Endodermal cell (in vitro differentiated cells): ENCODE data around the gene STBD1. TPM values are rescaled to one million over a fixed set of nuclear protein-coding genes. Genes with fewer than 3 reads are reported as not detected.

Experiments
- DNase-seq: peaks from one replicate; pipeline ENCODE4 v3.0.0-alpha.2; 2017
- H3K27ac ChIP-seq: 2 replicates; pipeline ENCODE4 v1.5.1; 2013; ENCODE audit warnings: mild to moderate bottlenecking, low read depth, low read length, moderate library complexity
- H3K27me3 ChIP-seq: 2 replicates; pipeline ENCODE4 v1.6.1; 2013; ENCODE audit warnings: mild to moderate bottlenecking, low read length, moderate library complexity; ENCODE audit not compliant: insufficient read depth, control insufficient read depth, poor library complexity, severe bottlenecking
- H3K36me3 ChIP-seq: 2 replicates; pipeline ENCODE4 v1.7.0; 2013; ENCODE audit warnings: mild to moderate bottlenecking, low read length, moderate library complexity; ENCODE audit not compliant: control insufficient read depth, insufficient read depth
- H3K4me1 ChIP-seq: one replicate; pipeline ENCODE4 v1.7.0; 2013; ENCODE audit warnings: low read length; ENCODE audit not compliant: control insufficient read depth, insufficient read depth
- H3K4me3 ChIP-seq: 2 replicates; pipeline ENCODE4 v1.5.1; 2013; ENCODE audit warnings: mild to moderate bottlenecking, low read length, moderate library complexity
- H3K9ac ChIP-seq: 2 replicates; pipeline ENCODE4 v1.6.1; 2013; ENCODE audit warnings: mild to moderate bottlenecking, low read length, moderate library complexity; ENCODE audit not compliant: poor library complexity, severe bottlenecking; ENCODE audit errors: extremely low read depth
- H3K9me3 ChIP-seq: 2 replicates; pipeline ENCODE4 v1.6.1; 2013; ENCODE audit warnings: mild to moderate bottlenecking, low read length, moderate library complexity; ENCODE audit not compliant: control insufficient read depth
- H3K27ac Mint-ChIP-seq: 2 replicates; pipeline ENCODE4 v1.8.0; 2020; ENCODE audit warnings: mixed read lengths
- H3K27me3 Mint-ChIP-seq: 2 replicates; pipeline ENCODE4 v1.8.0; 2021; ENCODE audit warnings: mild to moderate bottlenecking, mixed read lengths; ENCODE audit not compliant: insufficient read depth
- H3K36me3 Mint-ChIP-seq: 2 replicates; pipeline ENCODE4 v1.8.0; 2020; ENCODE audit warnings: low read depth, mixed read lengths
- H3K4me1 Mint-ChIP-seq: 2 replicates; pipeline ENCODE4 v1.8.0; 2020; ENCODE audit warnings: mixed read lengths
- H3K4me3 Mint-ChIP-seq: 2 replicates; pipeline ENCODE4 v1.8.0; 2020; ENCODE audit warnings: mild to moderate bottlenecking, moderate library complexity, mixed read lengths
- H3K9me3 Mint-ChIP-seq: 2 replicates; pipeline ENCODE4 v1.8.0; 2020; ENCODE audit warnings: mild to moderate bottlenecking, mixed read lengths
- WGBS, 2 experiments: methylation state at CpG; one replicate each; pipeline versions ENCODE4 v1.1.5 to v1.1.7; 2013; ENCODE audit warnings: missing lambda C conversion rate in 2 of 2, mixed read lengths in 1 of 2; ENCODE audit not compliant: insufficient coverage in 1 of 2, insufficient read length in 1 of 2; 5-methylcytosine and 5-hydroxymethylcytosine counted together
- total RNA-seq, 2 donors: library from RNA; stranded (reverse); fragmentation: NEBNext Ultra II Directional in 1 of 2; extraction: Animal tissue kit (Norgen Biotek cat#: 25700) in 1 of 2; gene quantifications; 2 replicates in 1 of 2; 3 replicates in 1 of 2; pipeline ENCODE4 v1.2.1, GENCODE V29; 2021
- TF ChIP-seq, protein P1 (sequence below): fragments of 200-600 bp; sonication (generic); conservative IDR thresholded peaks from 2 replicates; pipeline ENCODE4 v1.5.0; 2021; ENCODE audit warnings: antibody characterized with exemption, mild to moderate bottlenecking

The STBD1 gene
- total RNA-seq, 2 donors from 2014 or later: 0.31 to 1.3 TPM

DNA sequence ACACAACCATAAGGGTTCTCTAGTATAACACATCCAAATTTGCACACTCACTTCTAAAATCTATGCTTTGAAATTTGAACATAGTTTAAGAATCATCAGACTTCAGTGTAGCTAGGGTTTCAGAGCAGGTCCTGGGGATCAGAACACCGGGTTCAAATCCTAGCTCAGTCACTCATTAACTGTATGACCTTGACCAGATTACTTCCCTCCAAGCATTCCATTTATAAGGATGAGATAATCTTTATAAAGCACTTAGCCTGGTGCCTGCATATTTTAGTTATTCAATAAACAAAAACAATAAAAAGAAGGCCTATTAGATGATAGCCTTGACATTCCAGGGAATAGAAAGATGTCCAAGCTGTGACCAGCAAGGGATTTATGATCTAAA is 4.8 kb upstream of the STBD1 start:
- peaks cover 11% of the 10 kb centered on the region for H3K9me3 Mint-ChIP-seq
- no peak overlapping the region for H3K27ac Mint-ChIP-seq
- no peak overlapping the region for H3K27ac ChIP-seq

DNA sequence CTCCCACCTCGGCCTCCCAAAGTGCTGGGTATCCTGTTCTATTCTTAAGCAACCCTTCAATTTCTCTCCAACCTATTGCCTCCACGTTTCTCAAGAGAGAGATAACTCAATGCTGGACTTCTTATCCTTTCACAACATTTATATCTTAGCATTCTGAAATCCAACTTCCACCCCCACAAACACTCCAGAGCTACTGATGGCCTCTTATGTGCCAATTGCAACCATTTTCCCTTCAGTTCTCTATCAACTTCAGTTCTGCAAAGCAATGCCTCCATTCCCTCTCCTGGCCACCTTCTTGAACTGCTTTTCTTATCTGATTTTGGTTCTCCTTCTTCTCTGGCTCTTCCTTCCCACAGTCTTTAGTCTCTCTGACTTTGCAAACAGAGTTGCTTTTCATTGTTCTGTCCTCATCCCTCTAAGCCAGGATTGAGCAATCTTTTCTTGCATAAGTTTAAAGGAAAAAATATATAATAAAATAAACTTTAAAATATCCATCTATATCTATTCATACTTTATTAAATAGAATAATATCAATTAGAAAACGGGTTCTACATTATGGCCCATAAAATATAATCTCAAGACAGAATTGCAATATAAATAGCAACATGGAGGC is 3.6 kb upstream of the STBD1 start:
- Histone ChIP-seq H3K27ac (no peak overlapping the region), H3K4me1 (no peaks in the 10 kb centered on the region), H3K9ac (no peak overlapping the region), H3K9me3 (peaks cover 5% of the 10 kb centered on the region), H3K36me3 (no peaks in the 10 kb centered on the region), H3K27me3 (peaks cover 34% of the 10 kb centered on the region), H3K4me3 (no peak overlapping the region)
- Mint-ChIP-seq H3K4me1 (no peaks in the 10 kb centered on the region), H3K27me3 (peaks cover 35% of the 10 kb centered on the region), H3K4me3 (no peak overlapping the region), H3K9me3 (peaks cover 4% of the 10 kb centered on the region), H3K27ac (no peak overlapping the region), H3K36me3 (no peaks in the 10 kb centered on the region)
- TF ChIP-seq, protein P1, sequence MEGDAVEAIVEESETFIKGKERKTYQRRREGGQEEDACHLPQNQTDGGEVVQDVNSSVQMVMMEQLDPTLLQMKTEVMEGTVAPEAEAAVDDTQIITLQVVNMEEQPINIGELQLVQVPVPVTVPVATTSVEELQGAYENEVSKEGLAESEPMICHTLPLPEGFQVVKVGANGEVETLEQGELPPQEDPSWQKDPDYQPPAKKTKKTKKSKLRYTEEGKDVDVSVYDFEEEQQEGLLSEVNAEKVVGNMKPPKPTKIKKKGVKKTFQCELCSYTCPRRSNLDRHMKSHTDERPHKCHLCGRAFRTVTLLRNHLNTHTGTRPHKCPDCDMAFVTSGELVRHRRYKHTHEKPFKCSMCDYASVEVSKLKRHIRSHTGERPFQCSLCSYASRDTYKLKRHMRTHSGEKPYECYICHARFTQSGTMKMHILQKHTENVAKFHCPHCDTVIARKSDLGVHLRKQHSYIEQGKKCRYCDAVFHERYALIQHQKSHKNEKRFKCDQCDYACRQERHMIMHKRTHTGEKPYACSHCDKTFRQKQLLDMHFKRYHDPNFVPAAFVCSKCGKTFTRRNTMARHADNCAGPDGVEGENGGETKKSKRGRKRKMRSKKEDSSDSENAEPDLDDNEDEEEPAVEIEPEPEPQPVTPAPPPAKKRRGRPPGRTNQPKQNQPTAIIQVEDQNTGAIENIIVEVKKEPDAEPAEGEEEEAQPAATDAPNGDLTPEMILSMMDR: peak; percentile 19
- no peak for DNase-seq
- 79 to 81% methylated on average over 2 to 3 of the region's 3 CpGs for WGBS, 2 experiments

More for the DNA sequence above, 4.8 kb upstream of the STBD1 start:
- Histone ChIP-seq H3K4me1 (no peaks in the 10 kb centered on the region), H3K27me3 (peaks cover 26% of the 10 kb centered on the region), H3K9ac (no peak overlapping the region), H3K9me3 (peaks cover 5% of the 10 kb centered on the region), H3K36me3 (no peaks in the 10 kb centered on the region), H3K4me3 (no peak overlapping the region)
- TF ChIP-seq, protein P1: no peak
- DNase-seq: no peak
- H3K36me3 Mint-ChIP-seq: no peaks in the 10 kb centered on the region
- peaks cover 27% of the 10 kb centered on the region for H3K27me3 Mint-ChIP-seq
- no peak overlapping the region for H3K4me3 Mint-ChIP-seq
- WGBS, 2 experiments: 75 to 86% methylated on average over 1 of the region's 1 CpG
- no peaks in the 10 kb centered on the region for H3K4me1 Mint-ChIP-seq

DNA sequence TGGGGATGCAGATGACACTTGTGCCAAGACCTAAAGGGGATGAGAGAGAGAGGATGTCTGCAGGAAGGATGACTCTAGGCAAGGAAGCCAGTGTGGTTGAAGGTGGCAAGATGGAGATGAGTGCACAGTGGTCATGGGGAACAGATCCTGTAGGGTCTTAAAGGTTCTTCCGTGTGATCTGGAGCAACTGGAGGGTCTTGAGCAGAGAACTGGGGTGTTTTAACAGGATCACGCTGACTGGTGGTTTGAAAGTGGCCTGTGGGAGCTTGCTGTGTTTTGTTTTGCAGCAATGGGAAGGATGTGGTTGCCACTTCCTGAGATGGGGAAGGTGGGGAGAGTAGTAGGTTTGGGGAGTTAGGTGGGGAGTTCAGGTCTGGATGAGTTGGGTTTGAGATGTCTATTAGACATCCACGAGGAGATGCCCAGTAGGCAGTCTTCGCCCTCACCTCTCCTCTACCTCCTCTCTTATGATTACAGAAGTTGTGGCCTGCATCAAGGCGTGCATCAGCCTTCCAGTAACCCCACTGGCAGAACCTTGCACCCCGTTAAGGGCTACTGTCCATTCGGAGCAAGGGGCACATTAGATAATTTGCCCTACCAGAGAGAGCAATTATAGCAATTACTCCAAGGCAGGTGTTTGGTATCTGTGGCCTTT is 1.4 kb upstream of the STBD1 start:
- DNase-seq: no peak
- Histone ChIP-seq H3K9ac (no peak overlapping the region), H3K27ac (no peak overlapping the region), H3K27me3 (peaks cover 37% of the 10 kb centered on the region), H3K36me3 (no peaks in the 10 kb centered on the region), H3K4me3 (peak overlapping the region; percentile 93), H3K9me3 (no peaks in the 10 kb centered on the region), H3K4me1 (no peaks in the 10 kb centered on the region)
- Mint-ChIP-seq H3K4me3 (peak overlapping the region; percentile 77), H3K36me3 (peaks cover 6% of the 10 kb centered on the region), H3K4me1 (peaks cover 6% of the 10 kb centered on the region), H3K27me3 (peaks cover 41% of the 10 kb centered on the region), H3K9me3 (no peaks in the 10 kb centered on the region), H3K27ac (no peak overlapping the region)
- WGBS, 2 experiments: 87 to 88% methylated on average over 4 to 7 of the region's 7 CpGs
- TF ChIP-seq, protein P1: no peak
